GM10248 (cell line): ENCODE data around the gene TMEFF2.

Experiments used
- CTCF ChIA-PET: fragments of 300-600 bp; sonication (Branson Sonifier 250); formaldehyde crosslinking; extraction: SDS; loops from one replicate; lab custom pipeline; 2021; ENCODE audit warnings: antibody characterized with exemption; lab: Yijun Ruan, JAX
- POLR2A ChIA-PET: fragments of 350-650 bp; sonication (Branson Sonifier 250); formaldehyde crosslinking; extraction: SDS; loops from one replicate; lab custom pipeline; 2020; ENCODE audit warnings: antibody characterized with exemption; lab: Yijun Ruan, JAX
- DNase-seq: peaks from one replicate; pipeline ENCODE4 v3.0.0; 2012; ENCODE audit errors: extremely low spot score
- CTCF ChIP-seq: IDR thresholded peaks from 2 replicates; pipeline ENCODE4 v1.5.1; 2012; ENCODE audit warnings: mild to moderate bottlenecking, low read depth; ENCODE audit errors: extremely low read depth, missing control alignments, control extremely low read depth

The TMEFF2 gene

GRCh38 chr2:192038110-192038509 is 156.6 kb downstream of the TMEFF2 start:
- DNase-seq: no peak
- no peak for TF ChIP-seq CTCF
- CTCF ChIA-PET: interaction anchor here (1.0 kb wide), 1 partner anchor 9 kb away, joined by 3 read pairs; no protein-coding TSS in a partner anchor
- POLR2A ChIA-PET: no interaction called here

GRCh38 chr2:192035731-192036442 is 158.8 kb downstream of the TMEFF2 start:
- TF ChIP-seq CTCF: no peak
- no peak for DNase-seq
- CTCF ChIA-PET: no interaction called here
- POLR2A ChIA-PET: no interaction called here

- DNase-seq: no peak
- ChIA-PET CTCF (interaction anchor here (0.9 kb wide), 1 partner anchor 9 kb away, joined by 4 read pairs; no protein-coding TSS in a partner anchor), POLR2A (no interaction called here)
Observed at GRCh38 chr2:192030856-192031255, 163.9 kb downstream of the TMEFF2 start.

GRCh38 chr2:192030289-192030688 is 164.4 kb downstream of the TMEFF2 start:
- ChIA-PET POLR2A (no interaction called here), CTCF (no interaction called here)
- TF ChIP-seq CTCF: no peak
- no peak for DNase-seq

More at GRCh38 chr2:192030856-192031255, 163.9 kb downstream of the TMEFF2 start:
- no peak for TF ChIP-seq CTCF

GRCh38 chr2:192029089-192029488 is 165.6 kb downstream of the TMEFF2 start:
- POLR2A ChIA-PET: no interaction called here
- TF ChIP-seq CTCF: no peak
- DNase-seq: no peak
- CTCF ChIA-PET: interaction anchor here (0.9 to 1.2 kb wide), 2 partner anchors 9 to 217 kb away, joined by 3 read pairs; no protein-coding TSS in a partner anchor

- DNase-seq: no peak
- POLR2A ChIA-PET: no interaction called here
- TF ChIP-seq CTCF: no peak
- CTCF ChIA-PET: interaction anchor here (1.3 to 2.1 kb wide), 3 partner anchors 16 to 19 kb away, joined by 4 to 6 read pairs (median 4); no protein-coding TSS in a partner anchor
Observed at GRCh38 chr2:192026825-192027120, 168.0 kb downstream of the TMEFF2 start.
